Mesenchymal stem cell (in vitro differentiated cells and primary cell): ENCODE data around the gene PDE9A.

Experiments used
- DNase-seq: peaks from one replicate; pipeline ENCODE4 v3.0.0-alpha.2; 2013
- H2AFZ ChIP-seq: one replicate; pipeline ENCODE4 v1.6.1; 2013; ENCODE audit warnings: low read depth, mild to moderate bottlenecking, control low read depth, inconsistent platforms, low read length, moderate library complexity
- H2AK5ac ChIP-seq: 2 replicates; pipeline ENCODE4 v1.6.1; 2013; ENCODE audit warnings: low read length, moderate library complexity, mild to moderate bottlenecking, inconsistent platforms; ENCODE audit not compliant: severe bottlenecking
- H2BK120ac ChIP-seq: one replicate; pipeline ENCODE4 v1.6.1; 2013; ENCODE audit warnings: low read depth, mild to moderate bottlenecking, inconsistent platforms, low read length, moderate library complexity
- H2BK12ac ChIP-seq, 2 experiments: one replicate each; pipeline ENCODE4 v1.6.1; 2013; ENCODE audit warnings: inconsistent platforms in 2 of 2, low read length in 2 of 2, mild to moderate bottlenecking in 2 of 2, moderate library complexity in 2 of 2, control low read depth in 1 of 2
- H2BK15ac ChIP-seq: one replicate; pipeline ENCODE4 v1.6.1; 2013; ENCODE audit warnings: mild to moderate bottlenecking, low read depth, inconsistent platforms; ENCODE audit not compliant: poor library complexity, severe bottlenecking
- H2BK5ac ChIP-seq: 2 replicates; pipeline ENCODE4 v1.6.1; 2013; ENCODE audit warnings: low read depth, mild to moderate bottlenecking, low read length, control low read depth, inconsistent platforms; ENCODE audit not compliant: poor library complexity, severe bottlenecking
- H3K14ac ChIP-seq, 2 experiments: one replicate each; pipeline ENCODE4 v1.6.1; 2013; ENCODE audit warnings: inconsistent platforms in 2 of 2, low read length in 2 of 2, control low read depth in 1 of 2, mild to moderate bottlenecking in 1 of 2, moderate library complexity in 1 of 2
- H3K18ac ChIP-seq, 2 experiments: one replicate each; pipeline ENCODE4 v1.6.1; 2013; ENCODE audit warnings: inconsistent platforms in 2 of 2, low read length in 2 of 2, control low read depth in 1 of 2, low read depth in 1 of 2, mild to moderate bottlenecking in 1 of 2
- H3K23ac ChIP-seq, 2 experiments: one replicate each; pipeline ENCODE4 v1.6.1; 2013; ENCODE audit warnings: inconsistent platforms in 2 of 2, low read length in 2 of 2, mild to moderate bottlenecking in 2 of 2, moderate library complexity in 2 of 2, control low read depth in 1 of 2
- H3K27ac ChIP-seq: 2 replicates; pipeline ENCODE4 v1.5.1; 2013; ENCODE audit warnings: mild to moderate bottlenecking, moderate library complexity, low read length, control low read depth, inconsistent platforms; ENCODE audit not compliant: poor library complexity, severe bottlenecking
- H3K27me3 ChIP-seq, 2 experiments: 2 replicates each; pipeline versions ENCODE4 v1.6.1 to v1.7.0; 2013; ENCODE audit warnings: low read length in 2 of 2, mild to moderate bottlenecking in 2 of 2, moderate library complexity in 2 of 2, control low read depth in 1 of 2, inconsistent platforms in 1 of 2; ENCODE audit not compliant: control insufficient read depth in 1 of 2, insufficient read depth in 1 of 2
- H3K36me3 ChIP-seq, 2 experiments: 2 replicates each; pipeline versions ENCODE4 v1.6.1 to v1.7.0; 2013; ENCODE audit warnings: low read length in 2 of 2, control low read depth in 1 of 2, inconsistent platforms in 1 of 2, low read depth in 1 of 2, mild to moderate bottlenecking in 1 of 2; ENCODE audit not compliant: insufficient read depth in 2 of 2, control insufficient read depth in 1 of 2
- H3K4ac ChIP-seq, 2 experiments: one replicate each; pipeline ENCODE4 v1.6.1; 2013; ENCODE audit warnings: inconsistent platforms in 2 of 2, low read length in 2 of 2, mild to moderate bottlenecking in 2 of 2, moderate library complexity in 2 of 2, control low read depth in 1 of 2, low read depth in 1 of 2
- H3K4me1 ChIP-seq: 2 replicates; pipeline ENCODE4 v1.6.1; 2013; ENCODE audit warnings: low read depth, low read length, control low read depth; ENCODE audit not compliant: control insufficient read depth, insufficient read depth
- H3K4me2 ChIP-seq: 2 replicates; pipeline ENCODE4 v1.6.1; 2013; ENCODE audit warnings: low read length, mild to moderate bottlenecking, inconsistent platforms; ENCODE audit not compliant: poor library complexity, severe bottlenecking
- H3K4me3 ChIP-seq, 2 experiments: 2 replicates each; pipeline versions ENCODE4 v1.5.1 to v1.7.0; 2013; ENCODE audit warnings: low read length in 2 of 2, mild to moderate bottlenecking in 2 of 2, control low read depth in 1 of 2, low read depth in 1 of 2; ENCODE audit not compliant: insufficient read depth in 1 of 2
- H3K79me1 ChIP-seq: replicated peaks from 2 replicates; pipeline ENCODE4 v1.6.1; 2013; ENCODE audit warnings: mild to moderate bottlenecking, control low read depth, low read length, inconsistent platforms; ENCODE audit not compliant: poor library complexity, severe bottlenecking
- H3K9ac ChIP-seq: 2 replicates; pipeline ENCODE4 v1.7.0; 2013; ENCODE audit warnings: mild to moderate bottlenecking, low read length, moderate library complexity
- H3K9me3 ChIP-seq: 2 replicates; pipeline ENCODE4 v1.7.0; 2013; ENCODE audit warnings: mild to moderate bottlenecking, low read length; ENCODE audit not compliant: control insufficient read depth
- H4K8ac ChIP-seq: one replicate; pipeline ENCODE4 v1.6.1; 2013; ENCODE audit warnings: inconsistent platforms, mild to moderate bottlenecking, low read length, moderate library complexity
- H4K91ac ChIP-seq: one replicate; pipeline ENCODE4 v1.6.1; 2013; ENCODE audit warnings: mild to moderate bottlenecking, low read length, inconsistent platforms
- WGBS: methylation state at CpG from one replicate; pipeline ENCODE4 v1.1.7; 2013; ENCODE audit warnings: mixed read lengths; 5-methylcytosine and 5-hydroxymethylcytosine counted together

Gene PDE9A

GRCh38 chr21:42672699-42673458, 19.5 kb downstream of the PDE9A start:
- Histone ChIP-seq H3K27me3 (peaks cover 9 to 82% of the 10 kb centered on the region in 2 experiments), H3K4me3 (no peak overlapping the region), H3K4me2 (no peak overlapping the region), H3K4me1 (peaks cover 34% of the 10 kb centered on the region), H3K27ac (peak overlapping the region; percentile 5), H2AK5ac (peak overlapping the region; percentile 12), H3K4ac (peak overlapping the region; percentile 49 to 60), H2AFZ (no peak overlapping the region), H2BK120ac (peak overlapping the region; percentile 39), H3K14ac (no peak overlapping the region), H3K9me3 (no peaks in the 10 kb centered on the region), H2BK5ac (no peak overlapping the region), H2BK15ac (no peak overlapping the region), H3K79me1 (peaks cover 1% of the 10 kb centered on the region), H3K18ac (peak overlapping the region; percentile 65 to 86), H3K23ac (no peak overlapping the region), H3K36me3 (no peaks in the 10 kb centered on the region), H2BK12ac (peak overlapping the region; percentile 88 to 92), H3K9ac (no peak overlapping the region), H4K8ac (peak overlapping the region; percentile 72), H4K91ac (peak overlapping the region; percentile 73)
- DNase-seq: peak; percentile 96
- 54% methylated on average over 20 of the region's 24 CpGs for WGBS

DNA sequence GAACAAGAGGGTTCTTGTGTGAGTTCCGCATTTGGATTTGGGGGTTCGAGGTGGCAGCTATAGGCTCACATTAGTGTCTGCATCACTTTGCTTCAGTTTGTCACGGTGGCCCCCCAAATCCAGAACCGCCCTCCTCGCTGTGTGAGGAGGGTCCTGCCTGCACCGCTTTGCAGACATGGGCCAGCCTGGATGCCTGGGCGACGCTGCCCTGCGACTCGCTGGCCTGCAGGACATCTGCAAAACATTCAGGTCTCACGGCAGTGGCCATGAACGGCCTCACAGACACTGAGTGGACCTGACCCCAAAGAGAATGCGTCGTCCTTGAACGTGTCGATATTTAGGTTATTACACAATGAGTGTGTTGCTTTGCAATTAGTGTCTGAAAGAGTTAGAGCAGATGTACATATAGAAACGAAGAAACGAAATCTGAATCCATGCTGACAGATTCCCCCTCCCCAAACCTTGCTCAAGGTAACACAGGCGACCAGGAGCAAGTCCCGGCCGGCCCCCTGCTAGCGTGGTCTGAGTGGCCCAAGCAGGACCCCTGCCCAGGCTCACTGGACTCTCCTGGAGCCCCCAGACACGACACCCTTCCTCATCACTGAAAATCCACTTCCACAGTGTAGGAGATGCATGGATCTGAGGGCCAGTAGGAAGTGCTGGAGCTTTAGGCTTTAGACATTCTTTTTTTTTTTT, 20.4 kb downstream of the PDE9A start:
- Histone ChIP-seq H2AFZ (no peak overlapping the region), H3K4ac (peak overlapping the region in 1 of 2 experiments; percentile 83), H3K18ac (peak overlapping the region; percentile 34 to 85), H3K9me3 (no peaks in the 10 kb centered on the region), H2BK15ac (peak overlapping the region; percentile 61), H4K91ac (peak overlapping the region; percentile 55), H3K36me3 (no peaks in the 10 kb centered on the region), H3K9ac (no peak overlapping the region), H3K27ac (no peak overlapping the region), H3K4me3 (no peak overlapping the region), H3K27me3 (peaks cover 9 to 86% of the 10 kb centered on the region in 2 experiments), H3K23ac (no peak overlapping the region), H2BK120ac (peak overlapping the region; percentile 50), H3K14ac (peak overlapping the region in 1 of 2 experiments; percentile 86), H2AK5ac (no peak overlapping the region), H4K8ac (peak overlapping the region; percentile 81), H3K4me2 (no peak overlapping the region), H3K79me1 (peaks cover 1% of the 10 kb centered on the region), H2BK12ac (peak overlapping the region; percentile 14 to 91), H2BK5ac (no peak overlapping the region), H3K4me1 (peaks cover 41% of the 10 kb centered on the region)
- WGBS: 77% methylated on average over 20 of the region's 23 CpGs
- DNase-seq: peak; percentile 18

GRCh38 chr21:42674351-42674940, 21.0 kb downstream of the PDE9A start:
- 13% methylated on average over 13 of the region's 14 CpGs for WGBS
- no peak overlapping the region for H2AFZ ChIP-seq
- no peak overlapping the region for H2BK120ac ChIP-seq
- H3K14ac ChIP-seq: peak overlapping the region in 1 of 2 experiments; percentile 12
- H3K27me3 ChIP-seq: peaks cover 11 to 84% of the 10 kb centered on the region in 2 experiments
- no peaks in the 10 kb centered on the region for H3K36me3 ChIP-seq
- H3K4ac ChIP-seq: peak overlapping the region in 1 of 2 experiments; percentile 83
- H2BK12ac ChIP-seq: peak overlapping the region; percentile 14 to 47
- peak overlapping the region; percentile 19 for H4K8ac ChIP-seq
- peak overlapping the region; percentile 51 for H3K4me2 ChIP-seq
- peak; percentile 70 for DNase-seq
- no peak overlapping the region for H3K9ac ChIP-seq
- peak overlapping the region in 1 of 2 experiments; percentile 26 for H3K4me3 ChIP-seq
- H3K27ac ChIP-seq: no peak overlapping the region
- no peak overlapping the region for H2AK5ac ChIP-seq
- H2BK15ac ChIP-seq: peak overlapping the region; percentile 12
- peak overlapping the region; percentile 70 for H4K91ac ChIP-seq
- H3K79me1 ChIP-seq: peaks cover 1% of the 10 kb centered on the region
- H2BK5ac ChIP-seq: no peak overlapping the region
- H3K18ac ChIP-seq: peak overlapping the region; percentile 85
- H3K9me3 ChIP-seq: no peaks in the 10 kb centered on the region
- no peak overlapping the region for H3K23ac ChIP-seq
- H3K4me1 ChIP-seq: peaks cover 44% of the 10 kb centered on the region

DNA sequence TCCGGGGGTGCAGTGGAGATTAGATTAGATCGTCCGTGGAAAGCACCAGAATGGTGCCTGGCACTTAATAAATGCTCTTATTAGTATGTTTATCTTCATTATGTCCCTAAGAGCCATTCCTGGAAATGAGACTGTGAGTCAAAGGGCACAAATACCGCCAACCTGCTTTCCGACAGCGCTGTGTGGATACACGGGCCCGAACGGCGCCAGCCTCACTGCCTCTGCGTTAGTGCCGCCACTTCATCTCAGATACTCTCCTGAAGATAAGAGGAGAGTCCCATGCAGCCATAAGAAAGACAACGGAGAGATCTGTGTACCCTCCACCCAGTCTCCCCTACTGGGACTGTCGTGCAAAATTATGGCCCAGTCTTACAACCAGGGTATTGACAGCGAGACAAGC, 22.0 kb downstream of the PDE9A start:
- Histone ChIP-seq H3K36me3 (peaks cover 0 to 8% of the 10 kb centered on the region in 2 experiments), H3K14ac (no peak overlapping the region), H3K9me3 (no peaks in the 10 kb centered on the region), H3K4ac (no peak overlapping the region), H2BK15ac (no peak overlapping the region), H2AFZ (no peak overlapping the region), H4K91ac (no peak overlapping the region), H3K4me1 (peaks cover 44% of the 10 kb centered on the region), H3K18ac (no peak overlapping the region), H3K9ac (no peak overlapping the region), H3K79me1 (peaks cover 3% of the 10 kb centered on the region), H3K27me3 (peaks cover 20 to 83% of the 10 kb centered on the region in 2 experiments), H2AK5ac (no peak overlapping the region), H3K4me2 (no peak overlapping the region), H3K23ac (no peak overlapping the region), H2BK120ac (no peak overlapping the region), H2BK12ac (peak overlapping the region in 1 of 2 experiments; percentile 17), H3K27ac (no peak overlapping the region), H4K8ac (no peak overlapping the region), H2BK5ac (no peak overlapping the region), H3K4me3 (no peak overlapping the region)
- WGBS: 96% methylated on average over 15 of the region's 15 CpGs
- no peak for DNase-seq
